Natural killer cell treated with Interleukin-12 subunit alpha and Interleukin-12 subunit beta and Interleukin-15 and Interleukin-18, amount 100 ng/mL, for 72 hours (primary cell): ENCODE measurements around the gene SLC7A5. TPM values are rescaled to one million over a fixed set of nuclear protein-coding genes. Genes with fewer than 3 reads are reported as not detected.
A peak's percentile ranks its signal among the peaks of the same experiment; 100 is the strongest.
"Not testable (repeated sequence)": the region's sequence is repeated elsewhere in the genome, so short reads cannot be mapped to it uniquely, and the experiment has no call there.

Source experiments
- ATAC-seq, 2 donors: fragments of 150-1000 bp; cut with Tn5 transposase in 1 of 2; sonication (Bioruptor Pico), chemical (Tn5 transposase) in 1 of 2; 2 replicates each; pipeline ENCODE4 v1.10.0; 2021
- DNase-seq: peaks from one replicate; pipeline ENCODE4 v3.0.0; 2022; ENCODE audit warnings: low spot score
- H3K27ac Mint-ChIP-seq, 2 donors: 1 replicate in 1 of 2; 2 replicates in 1 of 2; pipeline ENCODE4 v1.8.0; 2022; ENCODE audit warnings: mixed read lengths in 2 of 2, mild to moderate bottlenecking in 1 of 2, moderate library complexity in 1 of 2
- H3K27me3 Mint-ChIP-seq, 2 donors: 1 replicate in 1 of 2; 2 replicates in 1 of 2; pipeline ENCODE4 v1.8.0; 2022; ENCODE audit warnings: mixed read lengths in 2 of 2
- H3K36me3 Mint-ChIP-seq: one replicate; pipeline ENCODE4 v1.8.0; 2022; ENCODE audit warnings: mixed read lengths
- H3K4me1 Mint-ChIP-seq, 2 donors: 1 replicate in 1 of 2; 2 replicates in 1 of 2; pipeline ENCODE4 v1.8.0; 2022; ENCODE audit warnings: low read depth in 2 of 2, mixed read lengths in 2 of 2, mild to moderate bottlenecking in 1 of 2
- H3K4me3 Mint-ChIP-seq: one replicate; pipeline ENCODE4 v1.8.0; 2022; ENCODE audit warnings: mixed read lengths
- H3K9me3 Mint-ChIP-seq: 2 replicates; pipeline ENCODE4 v1.8.0; 2022; ENCODE audit warnings: mixed read lengths
- total RNA-seq, 2 donors: library from RNA; stranded (reverse); gene quantifications; one replicate each; pipeline ENCODE4 v1.2.3, GENCODE V29; 2022

The SLC7A5 gene
- total RNA-seq, 2 donors from 2014 or later, result 142 to 348 TPM

DNA sequence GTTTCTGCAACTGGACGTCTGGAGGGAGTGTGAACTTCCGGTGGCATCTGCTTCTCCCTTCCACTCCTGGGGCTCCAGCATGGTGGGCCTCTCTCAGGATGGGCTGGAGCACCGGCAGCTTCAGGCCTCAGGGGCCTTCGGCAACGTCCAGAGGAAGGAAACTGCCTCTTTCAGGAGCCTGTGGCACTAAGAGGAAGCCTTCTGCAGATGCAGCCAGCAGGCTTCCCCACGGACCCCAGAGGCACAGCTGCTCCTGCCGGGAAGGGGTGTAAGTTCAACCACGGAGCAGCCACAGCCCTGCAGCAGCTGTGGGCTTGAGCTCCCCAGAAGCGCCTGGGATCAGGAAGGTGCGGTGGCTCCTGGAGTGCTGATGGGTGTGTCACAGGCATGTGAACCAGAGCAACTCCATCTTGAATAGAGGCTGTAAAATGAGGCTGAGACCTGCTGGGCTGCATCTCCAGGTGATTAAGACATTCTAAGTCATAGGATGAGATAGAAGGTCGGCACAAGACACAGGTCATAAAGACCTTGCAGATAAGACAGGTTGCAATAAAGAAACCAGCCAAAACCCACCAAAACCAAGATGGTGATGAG is 52.7 kb downstream of the SLC7A5 start:
- Mint-ChIP-seq H3K36me3 (peaks cover 4% of the 10 kb centered on the region), H3K4me1 (peaks cover 0 to 3% of the 10 kb centered on the region in 2 donors), H3K27ac (no peak overlapping the region), H3K9me3 (no peaks in the 10 kb centered on the region), H3K27me3 (no peaks in the 10 kb centered on the region), H3K4me3 (no peak overlapping the region)
- no peak for ATAC-seq
- DNase-seq, result no peak

DNA sequence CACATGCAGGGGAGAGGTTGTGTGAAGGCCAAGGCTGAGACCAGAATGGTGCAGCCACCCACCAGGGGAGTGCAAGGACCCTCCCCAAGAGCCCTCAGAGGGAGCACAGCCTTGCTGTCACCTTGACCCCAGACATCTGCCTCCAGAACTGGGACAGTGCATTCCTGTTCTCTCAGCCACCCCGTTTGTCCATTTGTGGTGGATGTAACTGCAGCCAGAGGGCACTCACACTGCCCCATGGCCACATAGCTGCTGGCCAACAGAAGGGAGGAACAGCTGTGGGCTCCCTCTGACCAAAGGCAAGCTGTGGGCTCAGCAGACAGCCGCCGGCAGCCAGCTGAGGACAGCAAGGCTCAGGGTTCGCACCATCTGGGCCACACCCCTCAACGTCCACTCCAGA is 53.7 kb downstream of the SLC7A5 start:
- Mint-ChIP-seq H3K9me3 (no peaks in the 10 kb centered on the region), H3K27ac (no peak overlapping the region), H3K27me3 (peaks cover 0 to 4% of the 10 kb centered on the region in 2 donors), H3K4me3 (no peak overlapping the region), H3K4me1 (peaks cover 0 to 6% of the 10 kb centered on the region in 2 donors), H3K36me3 (peaks cover 4% of the 10 kb centered on the region)
- DNase-seq (no peak), ATAC-seq (no peak)

DNA sequence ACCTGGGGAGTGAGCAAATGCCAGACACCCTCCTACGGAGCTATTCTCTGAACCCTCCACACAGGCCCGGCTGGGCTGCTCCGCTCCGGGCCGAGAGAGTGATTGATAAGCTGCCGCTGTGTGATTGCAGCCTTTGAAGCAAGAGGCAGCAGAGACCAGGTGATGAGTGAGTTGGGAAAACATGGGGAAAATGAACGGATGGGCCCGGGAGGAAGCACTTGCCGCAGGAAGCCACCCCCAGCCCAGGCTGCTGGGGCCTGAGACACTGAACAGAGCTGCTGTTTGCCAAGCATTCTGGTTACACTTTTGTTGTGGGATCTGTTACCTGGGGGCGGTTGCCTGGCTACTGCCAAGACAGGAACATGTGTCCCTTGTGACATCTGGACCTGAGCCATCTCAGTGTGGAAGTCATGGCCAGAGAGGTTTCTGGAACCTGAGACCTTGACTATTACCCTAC is 57.1 kb downstream of the SLC7A5 start:
- no peak overlapping the region for H3K27ac Mint-ChIP-seq
- H3K9me3 Mint-ChIP-seq, result no peaks in the 10 kb centered on the region
- ATAC-seq, result no peak
- DNase-seq, result no peak
- H3K36me3 Mint-ChIP-seq, result peaks cover 4% of the 10 kb centered on the region
- H3K4me3 Mint-ChIP-seq, result no peak overlapping the region
- peaks cover 0 to 6% of the 10 kb centered on the region in 2 donors for H3K4me1 Mint-ChIP-seq
- H3K27me3 Mint-ChIP-seq, result peaks cover 0 to 12% of the 10 kb centered on the region in 2 donors

DNA sequence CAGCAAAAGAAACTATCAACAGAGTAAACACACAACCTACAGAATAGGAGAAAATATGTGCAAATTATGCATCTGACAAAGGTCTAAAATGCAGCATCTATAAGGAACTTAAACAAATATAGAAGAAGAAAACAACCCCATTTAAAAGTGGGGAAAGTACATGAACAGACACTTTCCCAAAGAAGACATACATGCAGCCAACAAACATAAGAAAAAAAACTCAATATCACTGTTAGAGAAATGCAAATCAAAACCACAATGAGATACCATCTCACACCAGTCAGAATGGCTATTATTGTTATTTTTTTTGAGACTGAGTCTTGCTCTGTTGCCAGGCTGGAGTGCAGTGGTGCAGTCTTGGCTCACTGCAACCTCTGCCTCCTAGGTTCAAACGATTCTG is 57.9 kb downstream of the SLC7A5 start:
- not testable (repeated sequence) for H3K36me3 Mint-ChIP-seq, H3K9me3 Mint-ChIP-seq, ATAC-seq, DNase-seq, H3K4me3 Mint-ChIP-seq, H3K27ac Mint-ChIP-seq, H3K4me1 Mint-ChIP-seq
- H3K27me3 Mint-ChIP-seq, result peaks cover 5 to 15% of the 10 kb centered on the region in 2 donors

DNA sequence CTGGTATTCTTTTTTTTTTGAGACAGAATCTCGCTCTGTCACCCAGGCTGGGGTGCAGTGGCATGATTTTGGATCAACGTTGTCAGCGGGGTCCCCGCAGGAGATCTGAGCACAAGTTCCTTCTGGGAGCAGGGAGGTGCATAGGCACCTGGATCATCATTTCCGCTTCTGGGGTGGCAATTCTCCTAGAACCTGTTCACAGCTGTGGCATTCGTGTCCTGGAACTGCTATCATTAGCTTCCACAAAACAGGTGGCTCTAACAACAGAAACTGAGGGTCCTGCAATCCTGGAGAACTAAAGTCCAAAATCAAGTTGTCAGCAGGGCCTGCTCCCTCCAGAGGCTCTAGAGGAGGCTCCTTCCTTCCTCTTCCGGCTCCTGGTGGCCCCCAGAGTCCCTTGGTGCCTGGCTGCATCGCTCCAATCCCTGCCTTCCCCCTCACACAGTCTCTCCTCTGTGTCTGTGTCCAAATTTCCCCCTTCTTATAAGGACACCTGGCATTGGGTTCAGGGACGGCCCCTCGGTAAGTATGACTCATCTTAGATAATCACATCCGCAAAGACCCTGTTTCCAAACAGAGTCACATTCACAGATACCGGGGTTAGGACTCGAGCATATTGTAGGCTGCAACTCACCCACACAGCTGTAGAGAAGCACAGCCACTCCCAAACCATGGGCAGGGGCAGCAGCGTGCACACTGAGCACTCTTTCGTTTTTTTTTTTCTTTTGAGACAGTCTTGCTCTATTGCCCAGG is 60.0 kb downstream of the SLC7A5 start:
- H3K27ac Mint-ChIP-seq, result no peak overlapping the region
- DNase-seq (no peak), ATAC-seq (no peak)
- no peaks in the 10 kb centered on the region for H3K9me3 Mint-ChIP-seq
- H3K27me3 Mint-ChIP-seq, result peaks cover 6 to 15% of the 10 kb centered on the region in 2 donors
- no peaks in the 10 kb centered on the region for H3K36me3 Mint-ChIP-seq
- H3K4me3 Mint-ChIP-seq, result no peak overlapping the region
- peaks cover 6 to 9% of the 10 kb centered on the region in 2 donors for H3K4me1 Mint-ChIP-seq

DNA sequence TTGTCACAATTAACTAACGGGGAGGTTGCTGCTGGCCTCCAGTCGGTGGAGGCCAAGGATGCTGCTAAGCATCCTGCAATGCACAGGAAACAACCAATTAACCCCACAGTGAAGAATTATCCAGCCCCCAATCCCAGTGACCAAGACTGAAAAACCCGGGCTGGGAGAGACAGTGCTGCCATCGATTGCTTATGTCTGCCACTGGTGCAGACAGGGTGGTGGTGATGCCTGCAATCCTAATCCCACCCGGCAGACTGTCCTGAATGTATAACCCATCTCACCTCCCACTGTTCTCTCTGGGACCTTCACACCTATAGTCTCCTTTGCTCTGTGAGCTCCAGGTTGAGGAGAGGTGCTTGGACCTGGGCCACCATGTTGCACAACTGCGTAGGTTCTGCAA is 61.2 kb downstream of the SLC7A5 start:
- ATAC-seq (no peak), DNase-seq (no peak)
- H3K9me3 Mint-ChIP-seq, result no peaks in the 10 kb centered on the region
- H3K27me3 Mint-ChIP-seq, result peaks cover 6 to 15% of the 10 kb centered on the region in 2 donors
- H3K4me1 Mint-ChIP-seq, result peaks cover 6 to 9% of the 10 kb centered on the region in 2 donors
- H3K36me3 Mint-ChIP-seq, result no peaks in the 10 kb centered on the region
- H3K27ac Mint-ChIP-seq, result no peak overlapping the region
- H3K4me3 Mint-ChIP-seq, result no peak overlapping the region

DNA sequence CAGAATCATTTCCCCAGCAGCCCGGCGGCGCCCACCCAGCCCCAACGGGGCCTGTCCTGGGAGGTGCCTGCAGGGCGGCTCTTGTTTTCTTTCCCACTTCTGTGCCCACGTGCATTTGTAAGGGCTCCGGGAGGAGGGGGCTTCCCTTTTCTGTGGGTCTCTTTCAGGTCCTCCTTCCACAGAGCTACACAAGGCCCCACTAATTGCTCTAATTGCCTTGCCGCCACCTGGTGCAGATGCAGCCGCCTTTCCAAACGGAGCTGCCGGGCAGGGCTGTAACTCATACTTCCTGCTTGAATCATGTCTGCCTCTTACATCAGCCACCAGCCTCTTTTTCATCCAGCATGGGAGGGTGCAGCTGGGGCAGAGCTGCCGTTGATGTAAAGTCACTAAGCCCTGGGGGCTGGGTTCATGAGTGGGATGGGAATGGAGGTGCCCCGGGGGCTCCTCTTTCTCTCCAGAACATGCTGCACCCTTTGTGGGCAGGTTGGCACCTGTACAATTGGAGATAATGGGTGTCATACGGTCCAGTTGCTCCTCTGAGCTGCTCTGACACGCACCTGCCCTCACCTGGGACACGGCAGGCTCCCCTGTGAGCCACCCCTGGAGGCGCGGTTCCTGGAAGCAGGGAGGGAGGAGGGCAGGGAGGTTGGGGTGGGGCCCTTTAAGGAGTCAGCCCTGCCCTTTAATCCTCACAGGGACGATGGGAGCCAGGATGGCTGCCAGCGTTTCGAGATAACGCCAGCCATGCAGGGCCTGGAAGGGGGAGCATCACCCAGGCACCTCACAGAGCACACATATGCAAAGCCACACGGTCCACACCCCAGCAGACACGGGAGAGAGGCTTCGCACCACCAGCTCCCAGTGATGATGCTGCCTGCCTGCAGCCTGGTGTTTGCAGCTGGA is 62.4 kb downstream of the SLC7A5 start:
- peak overlapping the region; percentile 78 for H3K4me3 Mint-ChIP-seq
- H3K9me3 Mint-ChIP-seq, result no peaks in the 10 kb centered on the region
- peaks cover 6 to 18% of the 10 kb centered on the region in 2 donors for H3K27me3 Mint-ChIP-seq
- H3K4me1 Mint-ChIP-seq, result peaks cover 6 to 12% of the 10 kb centered on the region in 2 donors
- H3K36me3 Mint-ChIP-seq, result no peaks in the 10 kb centered on the region
- DNase-seq (no peak), ATAC-seq (peak; percentile 59 to 70)
- peak overlapping the region; percentile 73 to 87 for H3K27ac Mint-ChIP-seq

DNA sequence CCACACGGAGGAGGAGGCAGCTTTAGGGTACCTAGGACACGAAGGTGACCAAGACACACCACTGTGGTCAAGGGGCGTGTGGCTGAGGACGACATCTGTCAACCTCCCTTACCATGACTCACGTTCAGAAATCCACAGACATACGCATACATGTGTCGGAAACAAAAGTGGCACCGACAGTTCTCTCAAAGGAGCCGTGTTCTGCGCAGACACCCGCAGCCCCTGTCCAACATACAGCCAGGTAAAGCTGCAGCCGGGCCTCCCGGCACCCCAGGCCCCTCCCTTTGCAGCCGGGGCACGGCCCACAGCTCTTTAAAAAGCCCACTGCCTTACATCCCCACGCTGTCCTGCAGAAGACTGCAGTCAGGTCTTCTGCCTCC is 63.1 kb downstream of the SLC7A5 start:
- H3K4me1 Mint-ChIP-seq, result peaks cover 6 to 11% of the 10 kb centered on the region in 2 donors
- ATAC-seq, result peak in 1 of 2 donors; percentile 39
- H3K4me3 Mint-ChIP-seq, result peak overlapping the region; percentile 78
- peak overlapping the region; percentile 73 to 87 for H3K27ac Mint-ChIP-seq
- peaks cover 6 to 16% of the 10 kb centered on the region in 2 donors for H3K27me3 Mint-ChIP-seq
- DNase-seq, result no peak
- no peaks in the 10 kb centered on the region for H3K36me3 Mint-ChIP-seq
- no peaks in the 10 kb centered on the region for H3K9me3 Mint-ChIP-seq

DNA sequence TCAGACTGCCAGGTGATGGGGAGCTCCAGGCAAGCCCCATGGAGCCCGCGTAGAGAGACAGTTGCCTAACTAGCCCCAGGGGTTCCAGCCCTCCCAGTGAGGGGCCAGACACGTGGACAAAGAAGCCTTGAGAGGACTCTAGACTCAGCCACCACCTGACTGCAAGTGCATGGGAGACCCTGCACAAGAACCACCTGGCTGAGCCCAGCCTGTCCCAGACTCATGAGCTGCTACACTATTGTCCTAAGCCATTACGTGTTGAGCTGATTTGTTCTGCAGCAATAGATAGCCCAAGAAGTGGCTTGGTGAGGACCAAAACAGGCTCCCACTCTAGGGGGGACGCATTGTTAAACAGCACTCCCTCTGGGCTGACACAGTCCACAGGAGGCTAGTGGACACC is 65.9 kb downstream of the SLC7A5 start:
- DNase-seq (no peak), ATAC-seq (no peak)
- peaks cover 6 to 9% of the 10 kb centered on the region in 2 donors for H3K27me3 Mint-ChIP-seq
- no peaks in the 10 kb centered on the region for H3K36me3 Mint-ChIP-seq
- peaks cover 6 to 9% of the 10 kb centered on the region in 2 donors for H3K4me1 Mint-ChIP-seq
- H3K4me3 Mint-ChIP-seq, result no peak overlapping the region
- no peaks in the 10 kb centered on the region for H3K9me3 Mint-ChIP-seq
- no peak overlapping the region for H3K27ac Mint-ChIP-seq

DNA sequence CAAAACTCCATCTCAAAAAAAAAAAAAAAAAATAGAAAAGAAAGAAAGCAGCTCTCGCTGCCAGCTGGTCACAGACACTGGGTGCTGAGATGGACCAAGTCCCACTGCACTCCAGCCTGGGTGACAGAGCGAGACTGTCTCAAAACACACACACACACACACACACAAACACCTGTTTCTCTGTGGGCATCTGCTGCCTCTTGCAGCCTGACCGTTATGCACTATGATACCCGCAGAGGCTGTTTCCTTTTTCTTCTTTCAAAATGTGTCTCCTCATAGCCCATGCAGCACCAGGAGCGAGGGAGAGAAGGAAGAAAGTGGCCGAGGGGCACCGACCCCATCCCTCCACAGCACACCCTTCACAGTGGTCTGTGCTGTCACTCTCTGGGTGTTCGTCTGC is 66.6 kb downstream of the SLC7A5 start:
- H3K9me3 Mint-ChIP-seq, result no peaks in the 10 kb centered on the region
- H3K27me3 Mint-ChIP-seq, result peaks cover 6 to 7% of the 10 kb centered on the region in 2 donors
- H3K27ac Mint-ChIP-seq, result peak overlapping the region in 1 of 2 donors; percentile 67
- H3K36me3 Mint-ChIP-seq, result no peaks in the 10 kb centered on the region
- no peak for DNase-seq
- peaks cover 6 to 9% of the 10 kb centered on the region in 2 donors for H3K4me1 Mint-ChIP-seq
- no peak overlapping the region for H3K4me3 Mint-ChIP-seq
- no peak for ATAC-seq

DNA sequence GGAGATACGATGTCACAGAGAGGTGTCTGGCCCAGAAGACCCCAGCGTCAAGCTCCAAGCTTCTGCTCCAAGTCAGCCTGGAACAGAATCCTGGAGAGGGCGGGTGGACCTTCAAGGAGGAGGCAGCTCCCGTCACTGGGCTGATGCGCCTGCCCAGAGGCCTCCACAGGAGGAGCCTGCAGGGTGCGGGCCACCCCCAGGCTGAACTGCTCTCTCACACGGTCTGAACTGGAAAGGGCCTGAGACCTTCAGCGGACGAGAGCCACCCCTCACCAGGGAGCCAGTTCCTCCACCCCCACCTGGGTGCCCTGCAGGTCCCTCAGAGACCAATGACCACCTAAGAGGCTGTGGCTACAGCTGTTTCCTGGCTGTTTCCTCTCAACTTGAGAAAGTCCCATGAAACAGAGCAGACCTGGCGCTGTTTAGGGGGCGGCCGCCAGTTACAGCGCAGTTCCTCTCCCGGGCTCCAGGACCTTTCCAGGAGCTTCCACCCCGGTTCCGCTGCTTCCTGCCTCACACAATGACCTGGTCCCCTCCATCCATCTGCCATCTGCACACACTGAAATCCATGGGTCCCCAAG is 67.5 kb downstream of the SLC7A5 start:
- no peaks in the 10 kb centered on the region for H3K36me3 Mint-ChIP-seq
- H3K4me1 Mint-ChIP-seq, result peaks cover 4 to 8% of the 10 kb centered on the region in 2 donors
- DNase-seq (no peak), ATAC-seq (peak in 1 of 2 donors; percentile 18)
- no peak overlapping the region for H3K27ac Mint-ChIP-seq
- no peaks in the 10 kb centered on the region for H3K9me3 Mint-ChIP-seq
- no peak overlapping the region for H3K4me3 Mint-ChIP-seq
- H3K27me3 Mint-ChIP-seq, result peaks cover 4 to 5% of the 10 kb centered on the region in 2 donors

DNA sequence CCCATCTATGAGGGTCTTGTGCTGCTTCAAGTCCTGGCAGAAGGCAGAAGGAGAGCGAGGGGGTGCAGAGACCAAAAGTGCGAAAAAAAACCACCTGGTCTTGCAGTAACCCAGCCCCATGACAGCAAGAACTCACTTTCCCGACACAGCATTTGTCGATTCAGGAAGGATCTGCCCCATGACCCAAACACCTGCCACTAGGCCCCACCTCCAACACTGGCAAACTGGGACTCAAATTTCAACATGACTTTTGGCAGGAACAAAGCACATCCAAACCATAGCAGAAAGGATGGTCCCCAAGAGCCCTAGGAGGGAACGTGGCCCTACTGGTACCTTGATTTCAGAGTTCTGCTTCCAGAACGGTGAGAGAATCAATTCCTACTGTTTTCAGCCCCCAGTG is 68.8 kb downstream of the SLC7A5 start:
- Mint-ChIP-seq H3K4me1 (peaks cover 0 to 3% of the 10 kb centered on the region in 2 donors), H3K4me3 (no peak overlapping the region), H3K9me3 (no peaks in the 10 kb centered on the region), H3K36me3 (no peaks in the 10 kb centered on the region), H3K27me3 (peaks cover 0 to 3% of the 10 kb centered on the region in 2 donors), H3K27ac (peak overlapping the region in 1 of 2 donors; percentile 31)
- no peak for ATAC-seq
- no peak for DNase-seq

DNA sequence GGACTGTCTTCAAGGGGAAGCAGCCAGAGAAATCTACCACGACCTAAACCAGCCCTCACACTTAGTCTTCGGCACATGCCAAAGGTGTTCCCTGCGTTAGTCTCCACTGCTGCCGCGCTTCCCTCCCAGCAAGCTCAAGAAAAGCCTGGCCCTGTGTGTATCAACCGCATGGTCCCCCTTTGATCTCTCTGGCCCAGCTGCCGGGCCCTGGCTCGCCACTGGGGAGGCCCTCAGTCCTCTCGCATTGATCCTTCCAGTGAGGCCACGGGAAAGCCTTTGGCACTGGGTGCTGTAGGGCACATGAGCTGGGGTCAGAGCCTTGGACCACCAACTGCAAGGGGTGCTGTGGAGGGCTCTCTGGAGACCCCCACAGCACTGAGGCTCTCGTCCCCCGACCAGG is 74.0 kb downstream of the SLC7A5 start:
- Mint-ChIP-seq H3K4me3 (no peak overlapping the region), H3K36me3 (no peaks in the 10 kb centered on the region), H3K27me3 (no peaks in the 10 kb centered on the region), H3K9me3 (no peaks in the 10 kb centered on the region), H3K27ac (no peak overlapping the region), H3K4me1 (no peaks in the 10 kb centered on the region)
- DNase-seq (no peak), ATAC-seq (no peak)
